ENCODE measurements around the gene KLK8. TPM values are rescaled to one million over a fixed set of nuclear protein-coding genes. Genes with fewer than 3 reads are reported as not detected.

KLK8 gene
- polyA plus RNA-seq, 1 of the 3 experiments (the other 2 are of a cell fraction) = not detected

DNA sequence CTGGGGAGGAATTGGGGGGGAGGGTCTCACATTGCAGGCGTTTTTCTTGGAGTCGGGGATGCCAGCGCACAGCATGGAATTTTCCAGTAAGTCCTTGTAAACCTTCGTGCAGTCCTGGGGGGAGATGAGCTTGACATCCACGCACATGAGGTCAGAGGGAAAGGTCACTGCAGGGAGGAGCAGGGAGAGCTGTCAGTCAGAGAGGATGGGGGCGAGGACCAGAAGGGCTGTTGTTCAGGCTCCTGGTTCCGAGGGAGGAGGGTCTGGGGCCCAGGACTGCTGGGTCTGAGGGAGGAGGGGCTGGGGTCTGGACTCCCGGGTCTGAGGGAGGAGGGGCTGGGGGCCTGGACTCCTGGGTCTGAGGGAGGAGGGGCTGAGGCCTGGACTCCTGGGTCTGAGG lies 21.6 kb downstream of the KLK8 start:
- Histone ChIP-seq H2AFZ (ENCODE audit: low read depth) (no peak overlapping the region), H3K4me2 (no peak overlapping the region), H3K9me3 (no peaks in the 10 kb centered on the region), H3K4me3 (ENCODE audit: low read depth in 2 of 2, low read length in 1 of 2) (no peak overlapping the region), H3K36me3 (replicated peaks in 1 of 2; ENCODE audit: control insufficient read depth in 1 of 2, insufficient read depth in 2 of 2, low read length in 1 of 2) (no peaks in the 10 kb centered on the region), H4K20me1 (ENCODE audit: insufficient read depth) (no peaks in the 10 kb centered on the region), H3K79me2 (ENCODE audit: insufficient read depth) (no peaks in the 10 kb centered on the region), H3K9ac (no peak overlapping the region), H3F3A (replicated peaks; ENCODE audit: insufficient read depth) (no peaks in the 10 kb centered on the region), H3K9me2 (no peaks in the 10 kb centered on the region), H3K4me1 (ENCODE audit: control insufficient read depth in 1 of 2, insufficient read depth in 2 of 2, low read depth in 1 of 2, low read length in 1 of 2) (no peaks in the 10 kb centered on the region), H3K27me3 (ENCODE audit: insufficient read depth) (no peaks in the 10 kb centered on the region; the same call in 1 of the 2 replicates), H3K27ac (ENCODE audit: low read depth in 2 of 2, low read length in 1 of 2) (no peak overlapping the region)
- DNase-seq = no peak
- ChIA-PET POLR2A (no interaction called here), CTCF (interaction anchor here (0.7 kb wide), 1 partner anchor 14 kb away, joined by 3 read pairs; no protein-coding TSS in a partner anchor)
- TF ChIP-seq USF1 (IDR thresholded peaks at IDR 0.05; ENCODE audit: borderline replicate concordance, low read depth) = no peak
- TF ChIP-seq RXRA (IDR thresholded peaks at IDR 0.05; ENCODE audit: borderline replicate concordance, low read depth) = no peak
- TF ChIP-seq TCF12 (IDR thresholded peaks at IDR 0.05) = no peak
- no peak for TF ChIP-seq MXI1 (IDR thresholded peaks at IDR 0.05; ENCODE audit: low read depth, low read length)
- no peak for TF ChIP-seq JUND (IDR thresholded peaks at IDR 0.05)
- TF ChIP-seq, protein P1, sequence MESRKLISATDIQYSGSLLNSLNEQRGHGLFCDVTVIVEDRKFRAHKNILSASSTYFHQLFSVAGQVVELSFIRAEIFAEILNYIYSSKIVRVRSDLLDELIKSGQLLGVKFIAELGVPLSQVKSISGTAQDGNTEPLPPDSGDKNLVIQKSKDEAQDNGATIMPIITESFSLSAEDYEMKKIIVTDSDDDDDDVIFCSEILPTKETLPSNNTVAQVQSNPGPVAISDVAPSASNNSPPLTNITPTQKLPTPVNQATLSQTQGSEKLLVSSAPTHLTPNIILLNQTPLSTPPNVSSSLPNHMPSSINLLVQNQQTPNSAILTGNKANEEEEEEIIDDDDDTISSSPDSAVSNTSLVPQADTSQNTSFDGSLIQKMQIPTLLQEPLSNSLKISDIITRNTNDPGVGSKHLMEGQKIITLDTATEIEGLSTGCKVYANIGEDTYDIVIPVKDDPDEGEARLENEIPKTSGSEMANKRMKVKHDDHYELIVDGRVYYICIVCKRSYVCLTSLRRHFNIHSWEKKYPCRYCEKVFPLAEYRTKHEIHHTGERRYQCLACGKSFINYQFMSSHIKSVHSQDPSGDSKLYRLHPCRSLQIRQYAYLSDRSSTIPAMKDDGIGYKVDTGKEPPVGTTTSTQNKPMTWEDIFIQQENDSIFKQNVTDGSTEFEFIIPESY (IDR thresholded peaks at IDR 0.05; ENCODE audit: borderline replicate concordance, low read depth) = no peak
- TF ChIP-seq GATA2 (CRISPR knock-in tag; IDR thresholded peaks at IDR 0.05) = no peak
- TF ChIP-seq YY1 (IDR thresholded peaks at IDR 0.05; ENCODE audit: low read depth) = no peak
- no peak for TF ChIP-seq EZH2phosphoT487 (IDR thresholded peaks at IDR 0.05; ENCODE audit: borderline replicate concordance, low read depth)
- no peak for TF ChIP-seq EP300 (IDR thresholded peaks at IDR 0.05; ENCODE audit: borderline replicate concordance in 1 of 2, low read depth in 1 of 2, low read length in 1 of 2)
- TF ChIP-seq, protein P2, sequence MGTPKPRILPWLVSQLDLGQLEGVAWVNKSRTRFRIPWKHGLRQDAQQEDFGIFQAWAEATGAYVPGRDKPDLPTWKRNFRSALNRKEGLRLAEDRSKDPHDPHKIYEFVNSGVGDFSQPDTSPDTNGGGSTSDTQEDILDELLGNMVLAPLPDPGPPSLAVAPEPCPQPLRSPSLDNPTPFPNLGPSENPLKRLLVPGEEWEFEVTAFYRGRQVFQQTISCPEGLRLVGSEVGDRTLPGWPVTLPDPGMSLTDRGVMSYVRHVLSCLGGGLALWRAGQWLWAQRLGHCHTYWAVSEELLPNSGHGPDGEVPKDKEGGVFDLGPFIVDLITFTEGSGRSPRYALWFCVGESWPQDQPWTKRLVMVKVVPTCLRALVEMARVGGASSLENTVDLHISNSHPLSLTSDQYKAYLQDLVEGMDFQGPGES (IDR thresholded peaks at IDR 0.05; ENCODE audit: low read depth, low read length) = no peak
- TF ChIP-seq CTCF (IDR thresholded peaks at IDR 0.05) = no peak
- TF ChIP-seq GABPA (IDR thresholded peaks at IDR 0.05; ENCODE audit: low read depth) = no peak
- no peak for TF ChIP-seq MAX (IDR thresholded peaks at IDR 0.05; ENCODE audit: low read depth)
- TF ChIP-seq FOXJ3 (CRISPR knock-in tag; IDR thresholded peaks at IDR 0.05) = no peak
- WGBS (ENCODE audit: low lambda C conversion rate) = 18% methylated on average over 7 of the region's 8 CpGs

Measured in SK-N-SH (cell line).